SK-N-SH (cell line): ENCODE data around the gene IGFBP3. TPM values are rescaled to one million over a fixed set of nuclear protein-coding genes. Genes with fewer than 3 reads are reported as not detected.

Experiments
- CTCF ChIA-PET: fragments of 300-600, 350-600 bp; formaldehyde crosslinking; extraction: SDS; loops from one replicate; lab custom pipeline; 2021; lab: Yijun Ruan, JAX
- POLR2A ChIA-PET: fragments of 350-600 bp; sonication (Branson Sonifier 250); formaldehyde crosslinking; extraction: SDS; loops from one replicate; lab custom pipeline; 2020; ENCODE audit warnings: antibody characterized with exemption, inconsistent platforms; lab: Yijun Ruan, JAX
- DNase-seq: peaks from one replicate; pipeline ENCODE4 v3.0.0; 2012
- H2AFZ ChIP-seq: fragments of 200-600 bp; sonication (generic); 2 replicates; pipeline ENCODE4 v1.8.1; 2016; ENCODE audit warnings: antibody characterized with exemption, mild to moderate bottlenecking, low read depth
- H3F3A ChIP-seq: fragments of 200-600 bp; sonication (generic); replicated peaks from 2 replicates; pipeline ENCODE3; 2016; ENCODE audit warnings: antibody characterized with exemption, mild to moderate bottlenecking; ENCODE audit not compliant: insufficient read depth
- H3K27ac ChIP-seq, 2 experiments: fragments of 200-500 bp in 1 of 2; fragments of 200-600 bp in 1 of 2; sonication (Bioruptor generic) in 1 of 2; sonication (generic), shearing (Covaris generic) in 1 of 2; 2 replicates each; pipeline versions ENCODE4 v1.5.1 to v1.6.1; 2014 to 2016; ENCODE audit warnings: low read depth in 2 of 2, inconsistent platforms in 1 of 2, low read length in 1 of 2, mild to moderate bottlenecking in 1 of 2, mixed read lengths in 1 of 2
- H3K27me3 ChIP-seq: fragments of 200-600 bp; sonication (generic), shearing (Covaris generic); 2 replicates; pipeline ENCODE4 v1.6.1; 2016; ENCODE audit warnings: mixed run types; ENCODE audit not compliant: insufficient read depth
- H3K36me3 ChIP-seq, 2 experiments: fragments of 200-500 bp in 1 of 2; fragments of 200-600 bp in 1 of 2; sonication (Bioruptor generic) in 1 of 2; sonication (generic) in 1 of 2; replicated peaks in 1 of 2; 2 replicates each; pipeline versions ENCODE3 to v1.5.1; 2014 to 2016; ENCODE audit warnings: low read length in 1 of 2, mild to moderate bottlenecking in 1 of 2; ENCODE audit not compliant: insufficient read depth in 2 of 2, control insufficient read depth in 1 of 2
- H3K4me1 ChIP-seq, 2 experiments: fragments of 200-500 bp in 1 of 2; fragments of 200-600 bp in 1 of 2; sonication (Bioruptor generic) in 1 of 2; sonication (generic), shearing (Covaris generic) in 1 of 2; 2 replicates each; pipeline versions ENCODE4 v1.5.1 to v1.6.1; 2014 to 2016; ENCODE audit warnings: low read depth in 1 of 2, low read length in 1 of 2, mixed run types in 1 of 2; ENCODE audit not compliant: insufficient read depth in 2 of 2, control insufficient read depth in 1 of 2
- H3K4me2 ChIP-seq: fragments of 200-600 bp; sonication (generic), shearing (Covaris generic); 2 replicates; pipeline ENCODE4 v1.6.1; 2017; ENCODE audit warnings: mixed run types
- H3K4me3 ChIP-seq, 2 experiments: fragments of 200-500 bp in 1 of 2; fragments of 200-600 bp in 1 of 2; sonication (Bioruptor generic) in 1 of 2; sonication (generic), shearing (Covaris generic) in 1 of 2; 2 replicates each; pipeline versions ENCODE4 v1.5.1 to v1.8.1; 2014 to 2016; ENCODE audit warnings: low read depth in 2 of 2, inconsistent platforms in 1 of 2, low read length in 1 of 2, mild to moderate bottlenecking in 1 of 2, mixed read lengths in 1 of 2, moderate library complexity in 1 of 2
- H3K79me2 ChIP-seq: fragments of 200-600 bp; sonication (generic); 2 replicates; pipeline ENCODE4 v1.8.1; 2017; ENCODE audit warnings: mild to moderate bottlenecking; ENCODE audit not compliant: insufficient read depth
- H3K9ac ChIP-seq: fragments of 200-600 bp; sonication (generic); 2 replicates; pipeline ENCODE4 v1.6.1; 2017; ENCODE audit warnings: mixed run types
- H3K9me2 ChIP-seq: fragments of 200-600 bp; sonication (generic); 2 replicates; pipeline ENCODE4 v1.6.1; 2017; ENCODE audit warnings: mixed run types
- H3K9me3 ChIP-seq: fragments of 200-600 bp; sonication (generic); 2 replicates; pipeline ENCODE4 v1.6.1; 2017; ENCODE audit warnings: mixed run types, mild to moderate bottlenecking, moderate library complexity
- H4K20me1 ChIP-seq: fragments of 200-600 bp; sonication (generic); 2 replicates; pipeline ENCODE4 v1.6.1; 2017; ENCODE audit warnings: mild to moderate bottlenecking, mixed run types; ENCODE audit not compliant: insufficient read depth
- CTCF ChIP-seq: fragments of 200-600 bp; sonication (generic); IDR thresholded peaks from 2 replicates; pipeline ENCODE4 v1.6.1; 2017; ENCODE audit warnings: antibody characterized with exemption, mild to moderate bottlenecking, moderate library complexity
- EP300 ChIP-seq, 2 experiments: IDR thresholded peaks; 2 replicates each; pipeline versions ENCODE4 v1.4.0 to v1.6.1; 2012; ENCODE audit warnings: borderline replicate concordance in 1 of 2, low read depth in 1 of 2, low read length in 1 of 2
- EZH2phosphoT487 ChIP-seq: fragments of 200-600 bp; sonication (generic); IDR thresholded peaks from 2 replicates; pipeline ENCODE4 v1.6.1; 2017; ENCODE audit warnings: low read depth, mixed run types, mild to moderate bottlenecking, antibody characterized with exemption, moderate library complexity, borderline replicate concordance
- FOXJ3 ChIP-seq: sonication (generic); formaldehyde crosslinking; IDR thresholded peaks from 2 replicates; pipeline ENCODE4 v1.5.1; 2020; ENCODE audit warnings: mild to moderate bottlenecking, missing genetic modification reagents
- GABPA ChIP-seq: IDR thresholded peaks from 2 replicates; pipeline ENCODE4 v1.4.0; 2012; ENCODE audit warnings: low read depth, mild to moderate bottlenecking
- GATA2 ChIP-seq: sonication (generic); formaldehyde crosslinking; IDR thresholded peaks from 2 replicates; pipeline ENCODE4 v1.5.0; 2020; ENCODE audit warnings: mild to moderate bottlenecking, missing genetic modification reagents
- JUND ChIP-seq: IDR thresholded peaks from 2 replicates; pipeline ENCODE4 v1.4.0; 2012
- MXI1 ChIP-seq: IDR thresholded peaks from 2 replicates; pipeline ENCODE4 v1.6.1; 2012; ENCODE audit warnings: mild to moderate bottlenecking, low read depth, low read length, improper control_type of control experiment
- NFIC ChIP-seq: IDR thresholded peaks from 2 replicates; pipeline ENCODE4 v1.4.0; 2012; ENCODE audit warnings: borderline replicate concordance
- PBX3 ChIP-seq: IDR thresholded peaks from 2 replicates; pipeline ENCODE4; 2012
- RAD21 ChIP-seq: IDR thresholded peaks from 2 replicates; pipeline ENCODE4 v1.6.1; 2012; ENCODE audit warnings: mild to moderate bottlenecking, low read length
- WGBS: methylation state at CpG from one replicate; pipeline ENCODE4 v1.1.6; 2017; ENCODE audit warnings: low lambda C conversion rate; 5-methylcytosine and 5-hydroxymethylcytosine counted together
- polyA plus RNA-seq, 3 experiments: library from polyadenylated mRNA; depleted of rRNA; stranded (reverse); fragments of >200 nt; gene quantifications; 2 replicates each; pipeline ENCODE4 v1.2.3, GENCODE V29; 2012
- TF ChIP-seq, protein P1 (sequence below): IDR thresholded peaks from 2 replicates; pipeline ENCODE4 v1.4.0; 2012; ENCODE audit warnings: low read depth, borderline replicate concordance

Gene IGFBP3
- polyA plus RNA-seq, 1 of the 3 experiments (the other 2 are of a cell fraction): 51.2 TPM

- Histone ChIP-seq H3K4me2 (no peak overlapping the region), H3K9ac (no peak overlapping the region), H3K4me3 (no peak overlapping the region), H3K4me1 (no peaks in the 10 kb centered on the region), H2AFZ (no peak overlapping the region), H3F3A (no peaks in the 10 kb centered on the region), H3K27me3 (0 out of 2 replicates have a peak, but pooled peaks cover 5% of the 10 kb centered on the region), H4K20me1 (no peaks in the 10 kb centered on the region), H3K9me2 (no peaks in the 10 kb centered on the region), H3K9me3 (0 out of 2 replicates have a peak, but pooled peaks cover 3% of the 10 kb centered on the region), H3K79me2 (no peaks in the 10 kb centered on the region), H3K36me3 (no peaks in the 10 kb centered on the region), H3K27ac (no peak overlapping the region)
- WGBS: 29% methylated on average over 4 of the region's 4 CpGs
- DNase-seq: no peak
- TF ChIP-seq GATA2: no peak
- POLR2A ChIA-PET: no interaction called here
- CTCF ChIA-PET: interaction anchor here (1.5 to 7.2 kb wide), 3 partner anchors 23 to 1287 kb away, joined by 4 to 53 read pairs (median 7); no protein-coding TSS in a partner anchor
Measured at GRCh38 chr7:45893996-45894664, 26.9 kb downstream of the IGFBP3 start.

GRCh38 chr7:45893374-45893995 is 27.6 kb downstream of the IGFBP3 start:
- no peak overlapping the region for H2AFZ ChIP-seq
- no peaks in the 10 kb centered on the region for H3F3A ChIP-seq
- CTCF ChIA-PET: interaction anchor here (0.8 to 7.2 kb wide), 5 partner anchors 9 to 1542 kb away, joined by 3 to 53 read pairs (median 5); no protein-coding TSS in a partner anchor
- POLR2A ChIA-PET: no interaction called here
- H4K20me1 ChIP-seq: no peaks in the 10 kb centered on the region
- WGBS: 42% methylated on average over 5 of the region's 5 CpGs
- H3K9me2 ChIP-seq: no peaks in the 10 kb centered on the region
- no peak overlapping the region for H3K27ac ChIP-seq
- H3K4me3 ChIP-seq: no peak overlapping the region
- no peaks in the 10 kb centered on the region for H3K9me3 ChIP-seq
- no peak overlapping the region for H3K4me2 ChIP-seq
- H3K4me1 ChIP-seq: peaks cover 0 to 3% of the 10 kb centered on the region in 2 experiments; a peak in 1 of 4 replicates
- no peak overlapping the region for H3K9ac ChIP-seq
- H3K27me3 ChIP-seq: 0 out of 2 replicates have a peak, but pooled peaks cover 5% of the 10 kb centered on the region
- TF ChIP-seq CTCF: no peak
- TF ChIP-seq NFIC: no peak
- TF ChIP-seq, all 33 proteins: peak for 0
- Histone ChIP-seq H3K79me2 (no peaks in the 10 kb centered on the region), H3K36me3 (no peaks in the 10 kb centered on the region)
- DNase-seq: no peak

DNA sequence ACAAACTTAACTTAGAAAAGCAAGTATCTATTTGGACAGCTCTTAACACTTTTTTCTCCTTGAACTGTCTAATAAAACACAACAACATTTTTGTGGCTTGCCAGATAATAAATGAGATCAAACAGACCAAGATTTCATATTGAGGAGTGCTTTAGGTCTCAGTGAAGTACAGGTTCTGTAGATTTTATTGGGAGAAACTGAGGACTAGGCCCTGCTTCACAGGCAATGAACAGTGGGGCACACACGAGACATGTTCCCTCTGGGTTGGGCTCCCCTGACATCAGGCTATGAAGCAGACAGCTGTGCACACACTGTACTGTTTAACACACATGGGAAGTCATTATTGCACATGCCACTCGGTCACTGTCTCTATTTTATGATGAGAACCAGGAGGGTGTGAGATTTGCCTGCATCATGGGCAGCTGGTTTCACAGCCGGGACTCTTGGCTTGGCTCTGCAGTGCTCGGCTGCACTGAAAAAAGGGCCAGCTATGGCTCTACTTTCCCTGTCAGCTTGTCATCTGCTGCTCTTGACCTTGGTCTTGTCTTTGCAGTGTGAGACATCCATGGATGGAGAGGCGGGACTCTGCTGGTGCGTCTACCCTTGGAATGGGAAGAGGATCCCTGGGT is 28.6 kb downstream of the IGFBP3 start:
- Histone ChIP-seq H3K9me2 (no peaks in the 10 kb centered on the region), H4K20me1 (no peaks in the 10 kb centered on the region), H3K4me3 (no peak overlapping the region), H3K79me2 (no peaks in the 10 kb centered on the region), H3F3A (no peaks in the 10 kb centered on the region), H3K9me3 (no peaks in the 10 kb centered on the region), H3K4me2 (no peak overlapping the region), H3K36me3 (no peaks in the 10 kb centered on the region), H3K27me3 (peaks cover 12% of the 10 kb centered on the region; the same call in 1 of the 2 replicates), H3K27ac (no peak overlapping the region), H2AFZ (no peak overlapping the region), H3K4me1 (peaks cover 0 to 8% of the 10 kb centered on the region in 2 experiments; a peak in 1 of 4 replicates), H3K9ac (no peak overlapping the region)
- 65% methylated on average over 5 of the region's 6 CpGs for WGBS
- no peak for DNase-seq
- POLR2A ChIA-PET: interaction anchor here (0.6 kb wide), 1 partner anchor 380 kb away, joined by 4 read pairs; no protein-coding TSS in a partner anchor
- TF ChIP-seq PBX3: no peak
- TF ChIP-seq EP300 (IDR thresholded peaks at IDR 0.05; ENCODE audit: borderline replicate concordance in 1 of 2, low read depth in 1 of 2, low read length in 1 of 2): no peak
- no peak for TF ChIP-seq EZH2phosphoT487
- no peak for TF ChIP-seq GABPA
- no peak for TF ChIP-seq RAD21
- TF ChIP-seq, protein P1, sequence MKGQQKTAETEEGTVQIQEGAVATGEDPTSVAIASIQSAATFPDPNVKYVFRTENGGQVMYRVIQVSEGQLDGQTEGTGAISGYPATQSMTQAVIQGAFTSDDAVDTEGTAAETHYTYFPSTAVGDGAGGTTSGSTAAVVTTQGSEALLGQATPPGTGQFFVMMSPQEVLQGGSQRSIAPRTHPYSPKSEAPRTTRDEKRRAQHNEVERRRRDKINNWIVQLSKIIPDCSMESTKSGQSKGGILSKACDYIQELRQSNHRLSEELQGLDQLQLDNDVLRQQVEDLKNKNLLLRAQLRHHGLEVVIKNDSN: no peak
- TF ChIP-seq FOXJ3 (CRISPR knock-in tag): no peak
- no peak for TF ChIP-seq GATA2
- no peak for TF ChIP-seq JUND
- no peak for TF ChIP-seq MXI1
- CTCF ChIA-PET: interaction anchor here (0.6 to 7.2 kb wide), 7 partner anchors 8 to 1543 kb away, joined by 3 to 53 read pairs (median 3); no protein-coding TSS in a partner anchor
